Transverse colon (tissue), 4 donors: ENCODE measurements around the gene TICAM2.

Source experiments
- CTCF ChIP-seq, 5 experiments: fragments of 200-600 bp in 3 of 5; fragments of 450-650 bp in 2 of 5; sonication (generic) in 3 of 5; IDR thresholded peaks; 1 replicate in 2 of 5; 2 replicates in 3 of 5; pipeline ENCODE4 v1.5.1; 2016 to 2017; ENCODE audit warnings: antibody characterized with exemption in 5 of 5, inconsistent platforms in 3 of 5, mild to moderate bottlenecking in 2 of 5, moderate library complexity in 1 of 5
- EP300 ChIP-seq: sonication (generic); formaldehyde crosslinking; IDR thresholded peaks from one replicate; pipeline ENCODE4 v1.6.1; 2017; ENCODE audit warnings: antibody characterized with exemption, low read depth
- POLR2A ChIP-seq: fragments of 450-650 bp; IDR thresholded peaks from one replicate; pipeline ENCODE4 v1.6.1; 2016; ENCODE audit warnings: antibody characterized with exemption, mild to moderate bottlenecking, moderate library complexity
- POLR2AphosphoS5 ChIP-seq, 3 donors: sonication (generic); formaldehyde crosslinking; IDR thresholded peaks; one replicate each; pipeline ENCODE4 v1.6.1; 2016; ENCODE audit warnings: antibody characterized with exemption in 3 of 3

- TF ChIP-seq CTCF (IDR thresholded peaks at IDR 0.05) (no peak), POLR2AphosphoS5 (IDR thresholded peaks at IDR 0.05) (no peak), POLR2A (no peak), EP300 (no peak)
Measured at GRCh38 chr5:115583474-115583873, 18.8 kb downstream of the TICAM2 start.
